NK-92 treated with Interleukin-12 subunit alpha and Interleukin-12 subunit beta, amount 100 ng/mL, for 24 hours (cell line): Measurements from ENCODE around the gene DNAJC27.

Experiments
- DNase-seq: peaks from one replicate; lab custom pipeline; 2025; lab: John Stamatoyannopoulos, UW

Gene DNAJC27

GRCh38 chr2:24970483-24971285 lies 1.1 kb downstream of the DNAJC27 start:
- DNase-seq = no peak

GRCh38 chr2:24969784-24970183 lies 2.0 kb downstream of the DNAJC27 start:
- DNase-seq = no peak

GRCh38 chr2:24961903-24962302 lies 9.9 kb downstream of the DNAJC27 start:
- DNase-seq = no peak

- DNase-seq = no peak
Observed at GRCh38 chr2:24959761-24960160, 12.0 kb downstream of the DNAJC27 start.

- no peak for DNase-seq
Observed at GRCh38 chr2:24958411-24958935, 13.3 kb downstream of the DNAJC27 start.

- no peak for DNase-seq
Observed at GRCh38 chr2:24957976-24958375, 13.8 kb downstream of the DNAJC27 start.

GRCh38 chr2:24957221-24957620 lies 14.5 kb downstream of the DNAJC27 start:
- DNase-seq = no peak

- DNase-seq = no peak
Observed at GRCh38 chr2:24955921-24956320, 15.8 kb downstream of the DNAJC27 start.

GRCh38 chr2:24955232-24955631 lies 16.5 kb downstream of the DNAJC27 start:
- no peak for DNase-seq

GRCh38 chr2:24950102-24950501 lies 21.7 kb downstream of the DNAJC27 start:
- DNase-seq = no peak

GRCh38 chr2:24948506-24948905 lies 23.2 kb downstream of the DNAJC27 start:
- no peak for DNase-seq

- no peak for DNase-seq
Observed at GRCh38 chr2:24947561-24948157, 24.1 kb downstream of the DNAJC27 start.

GRCh38 chr2:24945907-24946306 lies 25.8 kb downstream of the DNAJC27 start:
- no peak for DNase-seq

GRCh38 chr2:24943427-24944053 lies 28.2 kb downstream of the DNAJC27 start:
- no peak for DNase-seq

- DNase-seq = no peak
Observed at GRCh38 chr2:24939353-24939752, 32.4 kb downstream of the DNAJC27 start.

- DNase-seq = no peak
Observed at GRCh38 chr2:24937236-24937635, 34.5 kb downstream of the DNAJC27 start.

GRCh38 chr2:24935145-24935544 lies 36.6 kb downstream of the DNAJC27 start:
- no peak for DNase-seq

GRCh38 chr2:24932715-24933114 lies 39.0 kb downstream of the DNAJC27 start:
- no peak for DNase-seq

GRCh38 chr2:24930768-24931167 lies 41.0 kb downstream of the DNAJC27 start:
- peak; percentile 76 for DNase-seq

- DNase-seq = no peak
Observed at GRCh38 chr2:24929230-24929629, 42.5 kb downstream of the DNAJC27 start.

- DNase-seq = no peak
Observed at GRCh38 chr2:24928036-24928435, 43.7 kb downstream of the DNAJC27 start.

GRCh38 chr2:24926602-24927252 lies 45.0 kb downstream of the DNAJC27 start:
- no peak for DNase-seq

- DNase-seq = no peak
Observed at GRCh38 chr2:24926220-24926601, 45.5 kb downstream of the DNAJC27 start.
